ENCODE results near the gene SLC35A3. TPM values are rescaled to one million over a fixed set of nuclear protein-coding genes. Genes with fewer than 3 reads are reported as not detected.

Gene SLC35A3
- total and polyA plus RNA-seq, 9 of the 15 experiments (the other 6 are each of a cell fraction or from before 2014, with no cell fraction given), result 3.5 to 21.7 (median 13.2) TPM

GRCh38 chr1:99968214-99968613, 1.6 kb upstream of the SLC35A3 start:
- Histone ChIP-seq H3K4me1 (replicated peaks in 1 of 2; ENCODE audit: control insufficient read depth in 2 of 2, insufficient read depth in 2 of 2, low read length in 2 of 2) (peaks cover 2 to 17% of the 10 kb centered on the region in 2 experiments; a peak in 3 of 5 replicates), H3K79me2 (ENCODE audit: control insufficient read depth, insufficient read depth, low read length) (peaks cover 30% of the 10 kb centered on the region), H3K36me3 (ENCODE audit: control insufficient read depth, insufficient read depth, low read length) (0 out of 3 replicates have a peak, but pooled peaks cover 2% of the 10 kb centered on the region), H3K9ac (ENCODE audit: insufficient read depth in 1 of 2, low read depth in 2 of 2, low read length in 2 of 2) (no peak overlapping the region), H3K4me3 (no peak overlapping the region), H2AFZ (ENCODE audit: low read depth, low read length) (no peak overlapping the region), H4K20me1 (replicated peaks; ENCODE audit: control insufficient read depth, insufficient read depth, low read length) (no peaks in the 10 kb centered on the region), H3K27me3 (ENCODE audit: control insufficient read depth in 2 of 2, insufficient read depth in 2 of 2, low read length in 2 of 2) (no peaks in the 10 kb centered on the region), H3K27ac (ENCODE audit: extremely low read depth, low read depth, low read length) (no peak overlapping the region), H3K9me1 (ENCODE audit: control insufficient read depth, insufficient read depth, low read length) (peaks cover 3% of the 10 kb centered on the region), H3K9me3 (replicated peaks; ENCODE audit: control insufficient read depth, insufficient read depth, low read depth, low read length) (no peaks in the 10 kb centered on the region), H3K4me2 (ENCODE audit: insufficient read depth, low read length) (no peak overlapping the region)
- TF ChIP-seq MYBL2 (IDR thresholded peaks at IDR 0.05; ENCODE audit: low read depth) (no peak), MYBL2 (CRISPR knock-in tag; IDR thresholded peaks at IDR 0.05; ENCODE audit: borderline replicate concordance) (no peak), CHAMP1 (IDR thresholded peaks at IDR 0.05) (peak; percentile 57; the same call in 1 of the 2 replicates), ZBTB33 (CRISPR knock-in tag; IDR thresholded peaks at IDR 0.05) (peak; percentile 61; the same call in 1 of the 2 replicates)
- ChIA-PET CTCF (ENCODE audit: low intra/inter-chr PET ratio) (no interaction called here), POLR2A (no interaction called here)
- 79% methylated on average over 4 of the region's 4 CpGs for WGBS (ENCODE audit: insufficient coverage, low coverage, missing lambda C conversion rate)
- in situ Hi-C loops (cut with MboI), result no loop called here
- FAIRE-seq, result no peak
- BruUV-seq (replicated peaks), result no TSS peak
- DNase-seq (ENCODE audit: extremely low read depth in 1 of 4, low spot score in 3 of 4), result no peak
- no peak for ATAC-seq
- intact Hi-C loops (cut with micrococcal nuclease), result no loop called here
